ENCODE data around the gene DNAJB13.
A peak's percentile ranks its signal among the peaks of the same experiment; 100 is the strongest.

DNAJB13 gene

GRCh38 chr11:73907191-73907590 is 43.6 kb upstream of the DNAJB13 start:
- CTCF ChIA-PET, result no interaction called here
- TF ChIP-seq ZNF138 (tag by site-specific recombination; IDR thresholded peaks at IDR 0.05; ENCODE audit: borderline replicate concordance), result no peak
- Histone ChIP-seq H3K36me3 (ENCODE audit: control insufficient read depth in 2 of 2, insufficient read depth in 1 of 2, low read length in 2 of 2) (peaks cover 0 to 44% of the 10 kb centered on the region in 2 experiments; a peak in 2 of 3 replicates), H3K4me1 (ENCODE audit: control insufficient read depth, insufficient read depth, low read length) (no peaks in the 10 kb centered on the region), H3K9me3 (ENCODE audit: control insufficient read depth, insufficient read depth, low read depth, low read length) (no peaks in the 10 kb centered on the region), H3K4me3 (ENCODE audit: low read depth, low read length) (no peak overlapping the region), H3K27ac (ENCODE audit: extremely low read depth, low read depth, low read length) (no peak overlapping the region)
- POLR2A ChIA-PET, result no interaction called here

GRCh38 chr11:73912026-73912425 is 38.8 kb upstream of the DNAJB13 start:
- POLR2A ChIA-PET, result interaction anchor here (0.7 kb wide), 1 partner anchor 34 kb away, joined by 3 read pairs; no protein-coding TSS in a partner anchor
- H3K36me3 ChIP-seq (ENCODE audit: control insufficient read depth in 2 of 2, insufficient read depth in 1 of 2, low read length in 2 of 2), result peaks cover 11 to 69% of the 10 kb centered on the region in 2 experiments; a peak in 2 of 3 replicates

GRCh38 chr11:73913472-73913871 is 37.4 kb upstream of the DNAJB13 start:
- no peak overlapping the region for H3K27ac ChIP-seq (ENCODE audit: extremely low read depth, low read depth, low read length)
- TF ChIP-seq ATF2 (tag by site-specific recombination; IDR thresholded peaks at IDR 0.05; ENCODE audit: low read depth) (peak; percentile 67; the same call in 1 of the 2 replicates), ZNF645 (tag by site-specific recombination; IDR thresholded peaks at IDR 0.05) (no peak)
- no peak overlapping the region for H3K4me3 ChIP-seq (ENCODE audit: low read depth, low read length)
- peaks cover 11 to 74% of the 10 kb centered on the region in 2 experiments; a peak in 2 of 3 replicates for H3K36me3 ChIP-seq (ENCODE audit: control insufficient read depth in 2 of 2, insufficient read depth in 1 of 2, low read length in 2 of 2)
- ChIA-PET CTCF (interaction anchor here (0.7 kb wide), 1 partner anchor 1437 kb away, joined by 3 read pairs; no protein-coding TSS in a partner anchor), POLR2A (no interaction called here)
- no peaks in the 10 kb centered on the region for H3K9me3 ChIP-seq (ENCODE audit: control insufficient read depth, insufficient read depth, low read depth, low read length)
- H3K4me1 ChIP-seq (ENCODE audit: control insufficient read depth, insufficient read depth, low read length), result no peaks in the 10 kb centered on the region

More at GRCh38 chr11:73912026-73912425, 38.8 kb upstream of the DNAJB13 start:
- no peak overlapping the region for H3K4me3 ChIP-seq (ENCODE audit: low read depth, low read length)
- no peak overlapping the region for H3K27ac ChIP-seq (ENCODE audit: extremely low read depth, low read depth, low read length)
- no peak for TF ChIP-seq ZNF610 (tag by site-specific recombination; IDR thresholded peaks at IDR 0.05; ENCODE audit: borderline replicate concordance)
- CTCF ChIA-PET, result interaction anchor here (0.5 to 0.7 kb wide), 2 partner anchors 8 to 1100 kb away, joined by 3 to 4 read pairs; no protein-coding TSS in a partner anchor
- H3K9me3 ChIP-seq (ENCODE audit: control insufficient read depth, insufficient read depth, low read depth, low read length), result no peaks in the 10 kb centered on the region
- no peaks in the 10 kb centered on the region for H3K4me1 ChIP-seq (ENCODE audit: control insufficient read depth, insufficient read depth, low read length)

GRCh38 chr11:73914284-73914683 is 36.5 kb upstream of the DNAJB13 start:
- H3K36me3 ChIP-seq (ENCODE audit: control insufficient read depth in 2 of 2, insufficient read depth in 1 of 2, low read length in 2 of 2), result peaks cover 11 to 79% of the 10 kb centered on the region in 2 experiments; a peak in 2 of 3 replicates
- ChIA-PET POLR2A (no interaction called here), CTCF (no interaction called here)
- no peaks in the 10 kb centered on the region for H3K9me3 ChIP-seq (ENCODE audit: control insufficient read depth, insufficient read depth, low read depth, low read length)
- H3K27ac ChIP-seq (ENCODE audit: extremely low read depth, low read depth, low read length), result no peak overlapping the region
- H3K4me1 ChIP-seq (ENCODE audit: control insufficient read depth, insufficient read depth, low read length), result no peaks in the 10 kb centered on the region
- no peak overlapping the region for H3K4me3 ChIP-seq (ENCODE audit: low read depth, low read length)
- TF ChIP-seq ZNF18 (tag by site-specific recombination; IDR thresholded peaks at IDR 0.05) (no peak), KLF9 (tag by site-specific recombination; IDR thresholded peaks at IDR 0.05; ENCODE audit: low read depth) (no peak), ZBTB6 (tag by site-specific recombination; IDR thresholded peaks at IDR 0.05) (no peak), ZSCAN18 (tag by site-specific recombination; IDR thresholded peaks at IDR 0.05) (no peak), SCRT2 (tag by site-specific recombination; IDR thresholded peaks at IDR 0.05) (no peak), ZNF518A (tag by site-specific recombination; conservative IDR thresholded peaks at IDR 0.05; ENCODE audit: low read depth) (no peak), ELK4 (IDR thresholded peaks at IDR 0.05; ENCODE audit: borderline replicate concordance, low read depth, low read length) (no peak), ZNF610 (tag by site-specific recombination; IDR thresholded peaks at IDR 0.05; ENCODE audit: borderline replicate concordance) (no peak), ZNF510 (tag by site-specific recombination; IDR thresholded peaks at IDR 0.05; ENCODE audit: insufficient replicate concordance) (no peak)

Data from HEK293 (cell line).